ENCODE measurements around the gene EIF4EBP2.
A peak's percentile ranks its signal among the peaks of the same experiment; 100 is the strongest.

The EIF4EBP2 gene

GRCh38 chr10:70430493-70431445 lies 26.8 kb downstream of the EIF4EBP2 start:
- TF ChIP-seq CTCF (IDR thresholded peaks at IDR 0.05; ENCODE audit: low read depth, low read length), result no peak
- peak; percentile 56 to 93 for DNase-seq (ENCODE audit: low read depth in 2 of 2)
- no peak overlapping the region for H3K4me3 ChIP-seq (replicated peaks in 1 of 2; ENCODE audit: low read depth in 2 of 2, low read length in 2 of 2)

GRCh38 chr10:70432101-70432500 lies 28.2 kb downstream of the EIF4EBP2 start:
- peak in 1 of 2 donors; percentile 64 for DNase-seq (ENCODE audit: low read depth in 2 of 2)
- no peak for TF ChIP-seq CTCF (IDR thresholded peaks at IDR 0.05; ENCODE audit: low read depth, low read length)
- no peak overlapping the region for H3K4me3 ChIP-seq (replicated peaks in 1 of 2; ENCODE audit: low read depth in 2 of 2, low read length in 2 of 2)

GRCh38 chr10:70432561-70433263 lies 28.8 kb downstream of the EIF4EBP2 start:
- no peak for DNase-seq (ENCODE audit: low read depth in 2 of 2)

GRCh38 chr10:70433581-70434280 lies 29.8 kb downstream of the EIF4EBP2 start:
- no peak overlapping the region for H3K4me3 ChIP-seq (replicated peaks in 1 of 2; ENCODE audit: low read depth in 2 of 2, low read length in 2 of 2)
- no peak for TF ChIP-seq CTCF (IDR thresholded peaks at IDR 0.05; ENCODE audit: low read depth, low read length)
- peak; percentile 48 to 49 for DNase-seq (ENCODE audit: low read depth in 2 of 2)

More at GRCh38 chr10:70432561-70433263, 28.8 kb downstream of the EIF4EBP2 start:
- no peak for TF ChIP-seq CTCF (IDR thresholded peaks at IDR 0.05; ENCODE audit: low read depth, low read length)
- H3K4me3 ChIP-seq (replicated peaks in 1 of 2; ENCODE audit: low read depth in 2 of 2, low read length in 2 of 2), result no peak overlapping the region

- DNase-seq (ENCODE audit: low read depth in 2 of 2), result no peak
- TF ChIP-seq CTCF (IDR thresholded peaks at IDR 0.05; ENCODE audit: low read depth, low read length), result no peak
These were observed 31.5 kb downstream of the EIF4EBP2 start for GRCh38 chr10:70435241-70436085.

GRCh38 chr10:70437721-70438120 lies 33.8 kb downstream of the EIF4EBP2 start:
- TF ChIP-seq CTCF (IDR thresholded peaks at IDR 0.05; ENCODE audit: low read depth, low read length), result no peak
- no peak for DNase-seq (ENCODE audit: low read depth in 2 of 2)
- no peak overlapping the region for H3K4me3 ChIP-seq (replicated peaks in 1 of 2; ENCODE audit: low read depth in 2 of 2, low read length in 2 of 2)

More at GRCh38 chr10:70435241-70436085, 31.5 kb downstream of the EIF4EBP2 start:
- no peak overlapping the region for H3K4me3 ChIP-seq (replicated peaks in 1 of 2; ENCODE audit: low read depth in 2 of 2, low read length in 2 of 2)
